Bladder microvascular endothelial cell (primary cell): ENCODE measurements around the gene GTF2IRD2. TPM values are rescaled to one million over a fixed set of nuclear protein-coding genes. Genes with fewer than 3 reads are reported as not detected.

Experiments
- total RNA-seq: library from RNA; depleted of rRNA; stranded (reverse); fragments of >200 nt; gene quantifications from 2 replicates; pipeline ENCODE4 v1.2.3, GENCODE V29; 2014

The GTF2IRD2 gene
- total RNA-seq = 1.9 and 4.0 TPM in 2 replicates

DNA sequence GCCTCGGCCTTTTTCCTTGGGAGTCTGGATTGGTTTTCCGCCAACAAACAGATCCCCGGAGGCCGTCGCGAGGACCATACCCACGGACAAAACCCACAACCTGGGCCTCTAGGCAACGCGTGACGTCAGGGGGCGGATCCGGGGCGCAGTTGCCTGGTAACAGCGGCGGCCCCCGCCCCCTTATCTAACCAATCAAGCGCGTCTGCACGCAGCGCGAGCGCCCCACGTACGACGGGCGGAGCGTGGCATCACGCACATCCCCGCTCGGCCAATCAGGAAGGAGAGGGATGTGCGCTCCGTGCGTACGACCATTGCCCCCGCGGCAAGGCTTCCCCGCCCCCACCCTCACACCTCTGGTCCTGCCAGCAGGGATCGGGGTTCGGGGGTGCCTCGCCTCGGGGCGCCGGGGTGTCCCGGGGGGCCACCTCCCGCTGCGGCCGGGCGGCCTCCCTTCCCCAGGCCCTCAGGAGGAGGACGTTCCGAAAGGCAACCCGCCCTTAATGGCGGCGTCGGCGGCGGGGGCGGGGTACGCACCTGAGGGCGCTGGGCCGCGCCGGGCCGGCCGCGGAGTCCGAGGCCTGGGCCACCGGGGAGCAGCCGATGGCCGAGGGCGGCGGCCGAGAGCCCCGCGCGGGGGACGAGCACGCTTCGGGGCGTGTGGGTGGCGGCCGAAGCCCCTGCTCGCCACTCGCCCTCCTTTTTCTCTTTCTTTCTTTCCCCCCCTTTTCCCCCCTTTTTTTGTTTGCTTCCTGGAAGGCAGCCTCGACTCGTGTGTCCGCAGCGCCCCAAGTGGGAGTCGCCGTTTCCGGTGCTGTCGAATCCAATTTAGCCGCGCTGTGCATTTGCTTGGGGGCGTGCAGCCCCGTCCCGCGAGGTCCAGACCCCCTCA, at the start of gene GTF2IRD2:
Gene GTF2IRD2 (minus strand): TSS at position 773 of the 889 bp plus-strand sequence. CDS start 15,227 bp downstream, outside the sequence.

DNA sequence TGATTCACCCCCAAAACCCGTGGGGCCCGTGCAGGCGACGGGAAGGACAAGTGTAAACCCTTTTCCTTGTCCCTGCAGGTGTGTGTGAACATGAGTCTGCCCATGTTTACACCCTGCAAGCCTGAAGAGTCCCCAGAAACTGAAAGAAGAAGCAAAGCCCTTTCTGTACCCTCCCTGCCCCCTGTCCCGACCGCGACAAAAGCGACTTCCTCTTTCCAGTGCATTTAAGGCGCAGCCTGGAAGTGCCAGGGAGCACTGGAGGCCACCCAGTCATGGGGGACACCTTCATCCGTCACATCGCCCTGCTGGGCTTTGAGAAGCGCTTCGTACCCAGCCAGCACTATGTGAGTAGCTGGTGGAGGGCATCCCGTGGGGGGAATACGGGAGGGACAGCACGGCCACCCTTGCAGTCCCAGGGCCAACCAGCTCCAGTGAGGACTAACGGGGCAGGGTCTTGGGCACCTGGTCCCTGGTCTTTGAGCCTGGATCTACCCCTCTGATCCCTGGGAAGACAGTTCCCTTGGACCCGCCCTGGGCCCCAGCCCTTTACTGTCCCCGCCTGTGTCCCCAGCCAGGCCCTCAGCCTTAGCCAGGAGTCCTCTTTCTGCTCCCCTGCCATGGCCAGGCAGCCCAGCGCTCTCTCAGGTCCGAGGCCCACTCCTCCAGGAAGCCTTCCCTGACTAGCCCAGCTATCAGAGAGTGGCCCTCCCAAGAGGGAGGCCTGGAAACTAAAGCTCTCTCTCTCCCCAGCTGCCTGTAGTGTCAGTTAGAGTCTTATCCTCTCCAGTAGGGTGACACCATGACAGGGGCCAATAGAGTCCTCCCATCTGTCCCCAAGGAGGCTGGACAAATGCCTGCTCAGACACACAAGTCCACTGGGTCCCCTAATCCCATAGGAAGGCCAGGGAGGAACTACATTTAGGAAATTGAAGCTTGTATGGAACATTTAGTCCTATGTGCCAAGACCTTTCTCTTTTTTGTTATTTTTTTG, 77.3 kb downstream of the GTF2IRD2 start, which contains the start of gene NCF1:
Gene NCF1 (plus strand): TSS at position 252 of the 991 bp plus-strand sequence. CDS start 21 bp downstream, at position 273.

Other genes with a start within 250 kb of the GTF2IRD2 start
- 76.6 and 147 TPM in 2 replicates for gene GTF2I, start 193.9 kb downstream of the GTF2IRD2 start, total RNA-seq
- gene NCF1, start 77.6 kb downstream of the GTF2IRD2 start, total RNA-seq = not detected in 2 replicates
- gene CASTOR2, start 113.1 kb upstream of the GTF2IRD2 start, total RNA-seq = 5.0 and 9.8 TPM in 2 replicates
- 50.0 and 64.5 TPM in 2 replicates for gene RCC1L, start 222.2 kb upstream of the GTF2IRD2 start, total RNA-seq
- 6.8 and 10.3 TPM in 2 replicates for gene GTF2IRD2B, start 241.0 kb upstream of the GTF2IRD2 start, total RNA-seq